Bronchial epithelial cell (primary cell): ENCODE results near the gene SH2B3. TPM values are rescaled to one million over a fixed set of nuclear protein-coding genes. Genes with fewer than 3 reads are reported as not detected.

ENCODE experiments used
- DNase-seq: peaks from one replicate; pipeline ENCODE4 v3.0.0-alpha.2; 2010; ENCODE audit warnings: low read depth
- FAIRE-seq: peaks from 2 replicates; lab custom pipeline; 2011; peaks lifted over from hg19 to GRCh38; lab: Jason Lieb, UNC
- H3K27me3 ChIP-seq: 2 replicates; pipeline ENCODE4 v1.5.1; 2011; ENCODE audit warnings: low read length; ENCODE audit not compliant: control insufficient read depth, insufficient read depth
- H3K36me3 ChIP-seq: 2 replicates; pipeline ENCODE4 v1.5.1; 2011; ENCODE audit warnings: low read length; ENCODE audit not compliant: control insufficient read depth, insufficient read depth
- H3K4me3 ChIP-seq: 2 replicates; pipeline ENCODE4 v1.5.1; 2011; ENCODE audit warnings: mild to moderate bottlenecking, low read depth, low read length, control low read depth
- CTCF ChIP-seq: IDR thresholded peaks from 2 replicates; pipeline ENCODE4 v1.5.1; 2011; ENCODE audit warnings: mild to moderate bottlenecking, moderate library complexity, low read length, control low read depth, inconsistent platforms; ENCODE audit not compliant: insufficient read depth, severe bottlenecking
- total RNA-seq: library from RNA; depleted of rRNA; stranded (reverse); fragments of >200 nt; gene quantifications from 2 replicates; pipeline ENCODE4 v1.2.1, GENCODE V29; 2014

Gene SH2B3
- total RNA-seq, 1 donor from 2014 or later = 2.4 TPM

- DNase-seq (no peak), FAIRE-seq (no peak)
- Histone ChIP-seq H3K36me3 (peaks cover 1% of the 10 kb centered on the region), H3K27me3 (no peaks in the 10 kb centered on the region), H3K4me3 (no peak overlapping the region)
- no peak for TF ChIP-seq CTCF
These were observed 43.8 kb upstream of the SH2B3 start for GRCh38 chr12:111361717-111362576.

- DNase-seq = no peak
- FAIRE-seq = no peak
- Histone ChIP-seq H3K4me3 (no peak overlapping the region), H3K36me3 (peaks cover 1% of the 10 kb centered on the region), H3K27me3 (no peaks in the 10 kb centered on the region)
- no peak for TF ChIP-seq CTCF
These were observed 42.8 kb upstream of the SH2B3 start for GRCh38 chr12:111362687-111363475.

- Histone ChIP-seq H3K36me3 (peaks cover 1% of the 10 kb centered on the region), H3K27me3 (no peaks in the 10 kb centered on the region), H3K4me3 (no peak overlapping the region)
- TF ChIP-seq CTCF = no peak
- peak; percentile 24 for DNase-seq
- no peak for FAIRE-seq
These were observed 42.1 kb upstream of the SH2B3 start for GRCh38 chr12:111363578-111363977.

GRCh38 chr12:111366075-111366474 is 39.6 kb upstream of the SH2B3 start:
- Histone ChIP-seq H3K36me3 (peaks cover 1% of the 10 kb centered on the region), H3K27me3 (no peaks in the 10 kb centered on the region), H3K4me3 (no peak overlapping the region)
- DNase-seq (no peak), FAIRE-seq (no peak)
- no peak for TF ChIP-seq CTCF

GRCh38 chr12:111366583-111366982 is 39.1 kb upstream of the SH2B3 start:
- Histone ChIP-seq H3K36me3 (peaks cover 1% of the 10 kb centered on the region), H3K4me3 (no peak overlapping the region), H3K27me3 (no peaks in the 10 kb centered on the region)
- DNase-seq = no peak
- FAIRE-seq = no peak
- no peak for TF ChIP-seq CTCF
